ENCODE data around the gene SELENOO.

SELENOO gene

DNA sequence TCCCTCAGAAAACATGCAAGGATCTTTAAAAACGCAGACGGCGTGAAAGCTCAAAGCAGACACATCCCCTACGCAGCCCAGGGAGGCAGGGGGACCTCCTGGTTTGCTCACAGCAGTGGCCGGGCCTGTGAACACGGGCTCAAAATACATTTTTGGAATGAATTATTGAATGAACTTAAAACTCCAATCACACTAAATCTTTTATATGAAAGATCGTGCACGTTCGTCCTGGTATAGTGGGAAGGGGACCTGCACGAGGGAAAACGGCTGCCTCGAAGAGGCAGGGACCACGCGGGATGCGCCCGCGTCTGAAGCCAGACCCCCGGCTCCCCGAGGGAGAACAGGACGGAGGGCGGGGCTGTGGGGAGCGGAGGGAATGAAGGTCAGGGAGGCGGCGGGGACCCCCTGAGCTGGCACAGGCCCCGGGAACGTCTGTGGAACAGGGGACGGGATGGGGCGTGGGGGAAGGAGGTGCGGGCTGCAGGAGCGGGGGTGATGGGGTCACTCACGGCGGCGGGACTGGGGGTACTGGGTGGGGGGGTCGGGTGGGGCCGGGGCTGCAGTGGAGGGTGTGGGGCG, 31.5 kb upstream of the SELENOO start:
- no peak overlapping the region for H3K9ac ChIP-seq (ENCODE audit: low read depth, low read length)

DNA sequence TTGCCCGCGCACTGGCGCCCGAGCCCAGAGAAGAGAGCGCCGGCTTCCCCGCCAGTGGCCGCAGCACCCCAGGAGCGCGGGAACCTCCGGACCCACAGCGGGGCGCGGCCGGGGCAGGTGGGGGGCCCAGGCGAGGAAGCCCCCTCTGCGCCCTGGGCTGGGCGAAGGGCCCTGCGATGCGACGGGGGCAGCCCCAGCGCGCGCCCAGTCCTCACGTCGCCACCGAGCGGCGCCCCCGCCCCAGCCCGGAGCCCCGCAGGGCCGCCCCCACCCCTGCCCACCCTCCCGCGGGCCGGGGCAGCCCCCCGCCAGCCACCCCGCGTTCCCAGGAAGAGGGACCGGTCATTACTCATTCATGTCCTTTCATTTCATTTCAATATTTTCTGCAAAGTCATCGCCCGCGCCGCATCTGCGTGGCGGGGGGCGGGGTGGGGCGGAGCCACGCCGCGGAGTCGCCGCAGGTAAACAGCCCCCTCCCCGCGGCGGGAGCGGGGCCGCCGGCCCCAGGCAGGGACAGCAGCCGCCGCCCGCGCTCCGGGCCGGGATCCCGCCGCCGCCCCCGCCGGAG, 31.0 kb upstream of the SELENOO start:
- no peaks in the 10 kb centered on the region for H3K4me1 ChIP-seq (ENCODE audit: insufficient read depth, low read length)
- no peaks in the 10 kb centered on the region for H3K9me3 ChIP-seq (ENCODE audit: insufficient read depth, low read length, severe bottlenecking)
- no peak overlapping the region for H3K9ac ChIP-seq (ENCODE audit: low read depth, low read length)
- ATAC-seq (ENCODE audit: insufficient read depth, low read depth) = no peak
- H4K20me1 ChIP-seq (ENCODE audit: insufficient read depth, low read length) = no peaks in the 10 kb centered on the region
- H3K4me3 ChIP-seq (ENCODE audit: low read depth in 1 of 2, low read length in 2 of 2) = no peak overlapping the region
- H3K27me3 ChIP-seq (ENCODE audit: insufficient read depth, low read length, poor library complexity) = peaks cover 8% of the 10 kb centered on the region
- H3K79me2 ChIP-seq (ENCODE audit: insufficient read depth, low read length) = no peaks in the 10 kb centered on the region
- no peak for TF ChIP-seq EZH2 (IDR thresholded peaks at IDR 0.05; ENCODE audit: borderline replicate concordance, low read depth, low read length, severe bottlenecking)
- TF ChIP-seq, protein P1, sequence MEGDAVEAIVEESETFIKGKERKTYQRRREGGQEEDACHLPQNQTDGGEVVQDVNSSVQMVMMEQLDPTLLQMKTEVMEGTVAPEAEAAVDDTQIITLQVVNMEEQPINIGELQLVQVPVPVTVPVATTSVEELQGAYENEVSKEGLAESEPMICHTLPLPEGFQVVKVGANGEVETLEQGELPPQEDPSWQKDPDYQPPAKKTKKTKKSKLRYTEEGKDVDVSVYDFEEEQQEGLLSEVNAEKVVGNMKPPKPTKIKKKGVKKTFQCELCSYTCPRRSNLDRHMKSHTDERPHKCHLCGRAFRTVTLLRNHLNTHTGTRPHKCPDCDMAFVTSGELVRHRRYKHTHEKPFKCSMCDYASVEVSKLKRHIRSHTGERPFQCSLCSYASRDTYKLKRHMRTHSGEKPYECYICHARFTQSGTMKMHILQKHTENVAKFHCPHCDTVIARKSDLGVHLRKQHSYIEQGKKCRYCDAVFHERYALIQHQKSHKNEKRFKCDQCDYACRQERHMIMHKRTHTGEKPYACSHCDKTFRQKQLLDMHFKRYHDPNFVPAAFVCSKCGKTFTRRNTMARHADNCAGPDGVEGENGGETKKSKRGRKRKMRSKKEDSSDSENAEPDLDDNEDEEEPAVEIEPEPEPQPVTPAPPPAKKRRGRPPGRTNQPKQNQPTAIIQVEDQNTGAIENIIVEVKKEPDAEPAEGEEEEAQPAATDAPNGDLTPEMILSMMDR (IDR thresholded peaks at IDR 0.05; ENCODE audit: borderline replicate concordance, extremely low read depth, low read length, poor library complexity, severe bottlenecking) = no peak
- no peak overlapping the region for H3K27ac ChIP-seq (ENCODE audit: low read length)
- H3K36me3 ChIP-seq (ENCODE audit: insufficient read depth, low read length) = no peaks in the 10 kb centered on the region
- DNase-seq = no peak
- H2AFZ ChIP-seq (ENCODE audit: low read depth, low read length) = no peak overlapping the region
- no peak overlapping the region for H3K4me2 ChIP-seq (ENCODE audit: insufficient read depth, low read length)

More for the DNA sequence above, 31.5 kb upstream of the SELENOO start:
- Histone ChIP-seq H3K4me2 (ENCODE audit: insufficient read depth, low read length) (no peak overlapping the region), H3K36me3 (ENCODE audit: insufficient read depth, low read length) (no peaks in the 10 kb centered on the region), H3K79me2 (ENCODE audit: insufficient read depth, low read length) (no peaks in the 10 kb centered on the region), H3K4me3 (ENCODE audit: low read depth in 1 of 2, low read length in 2 of 2) (no peak overlapping the region), H3K9me3 (ENCODE audit: insufficient read depth, low read length, severe bottlenecking) (no peaks in the 10 kb centered on the region), H3K27ac (ENCODE audit: low read length) (no peak overlapping the region), H4K20me1 (ENCODE audit: insufficient read depth, low read length) (no peaks in the 10 kb centered on the region), H2AFZ (ENCODE audit: low read depth, low read length) (no peak overlapping the region), H3K27me3 (ENCODE audit: insufficient read depth, low read length, poor library complexity) (peaks cover 8% of the 10 kb centered on the region), H3K4me1 (ENCODE audit: insufficient read depth, low read length) (no peaks in the 10 kb centered on the region)
- DNase-seq (no peak), ATAC-seq (ENCODE audit: insufficient read depth, low read depth) (no peak)
- TF ChIP-seq EZH2 (IDR thresholded peaks at IDR 0.05; ENCODE audit: borderline replicate concordance, low read depth, low read length, severe bottlenecking) = no peak
- TF ChIP-seq, protein P1 (IDR thresholded peaks at IDR 0.05; ENCODE audit: borderline replicate concordance, extremely low read depth, low read length, poor library complexity, severe bottlenecking) = no peak

DNA sequence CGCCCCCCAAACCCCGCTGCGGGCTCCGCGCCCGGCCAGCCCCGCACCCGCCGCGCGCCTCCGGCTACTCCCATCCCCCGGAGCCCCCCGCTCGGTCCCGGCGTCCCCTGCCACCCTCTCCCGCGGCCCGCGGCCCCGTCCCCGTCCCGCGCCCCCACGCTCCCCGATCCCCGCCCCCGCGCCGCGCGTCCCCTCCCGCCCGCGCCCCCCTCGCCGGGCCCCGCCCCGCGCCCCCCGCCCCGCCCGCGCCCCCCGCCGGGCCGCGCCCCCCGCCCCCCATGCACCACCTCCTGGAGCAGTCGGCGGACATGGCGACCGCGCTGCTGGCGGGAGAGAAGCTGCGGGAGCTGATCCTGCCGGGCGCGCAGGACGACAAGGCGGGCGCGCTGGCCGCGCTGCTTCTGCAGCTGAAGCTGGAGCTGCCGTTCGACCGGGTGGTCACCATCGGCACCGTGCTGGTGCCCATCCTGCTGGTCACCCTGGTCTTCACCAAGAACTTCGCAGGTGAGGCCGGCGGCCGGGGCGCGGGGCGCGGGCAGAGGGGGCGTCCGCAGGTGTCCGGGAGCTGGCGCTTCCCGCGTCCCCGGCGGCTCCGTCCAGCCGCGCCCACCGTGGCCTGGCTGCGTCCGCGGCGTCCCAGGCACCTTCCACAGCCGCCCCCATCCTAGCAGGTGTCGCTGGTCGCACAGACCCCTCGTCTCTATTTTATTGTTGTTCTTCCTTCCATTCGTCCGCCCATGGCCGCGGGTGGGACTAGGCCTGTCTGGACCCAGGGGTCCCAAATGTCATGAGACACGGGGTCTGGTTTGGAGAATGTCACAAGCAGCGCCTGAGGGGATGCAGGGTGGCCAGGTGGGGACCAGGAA, 30.1 kb upstream of the SELENOO start, which contains the start of gene PANX2:
TSS of gene PANX2 (plus strand) at position 279 of the 866 bp plus-strand sequence. CDS start at position 279, 0 bp downstream.
- Histone ChIP-seq H4K20me1 (ENCODE audit: insufficient read depth, low read length) (no peaks in the 10 kb centered on the region), H3K36me3 (ENCODE audit: insufficient read depth, low read length) (no peaks in the 10 kb centered on the region), H3K79me2 (ENCODE audit: insufficient read depth, low read length) (no peaks in the 10 kb centered on the region), H2AFZ (ENCODE audit: low read depth, low read length) (no peak within 1 kb of the TSS), H3K4me1 (ENCODE audit: insufficient read depth, low read length) (no peaks in the 10 kb centered on the region), H3K4me3 (ENCODE audit: low read depth in 1 of 2, low read length in 2 of 2) (no peak within 1 kb of the TSS), H3K9ac (ENCODE audit: low read depth, low read length) (no peak within 1 kb of the TSS), H3K27ac (ENCODE audit: low read length) (no peak within 1 kb of the TSS), H3K4me2 (ENCODE audit: insufficient read depth, low read length) (no peak within 1 kb of the TSS), H3K27me3 (ENCODE audit: insufficient read depth, low read length, poor library complexity) (peaks cover 8% of the 10 kb centered on the region), H3K9me3 (ENCODE audit: insufficient read depth, low read length, severe bottlenecking) (no peaks in the 10 kb centered on the region)
- DNase-seq (no peak), ATAC-seq (ENCODE audit: insufficient read depth, low read depth) (no peak)
- no peak for TF ChIP-seq EZH2 (IDR thresholded peaks at IDR 0.05; ENCODE audit: borderline replicate concordance, low read depth, low read length, severe bottlenecking)

Measured in DND-41 (cell line).